HEK293T (cell line): Measurements from ENCODE around the gene CACNG3.

Experiments
- ARNT ChIP-seq: fragments of 450-650 bp; IDR thresholded peaks from 2 replicates; pipeline ENCODE4 v1.6.1; 2017; ENCODE audit warnings: mild to moderate bottlenecking
- CTBP1 ChIP-seq: fragments of 450-650 bp; IDR thresholded peaks from 2 replicates; pipeline ENCODE4 v1.6.1; 2016; ENCODE audit warnings: borderline replicate concordance
- ELF4 ChIP-seq: fragments of 450-650 bp; IDR thresholded peaks from 2 replicates; pipeline ENCODE4 v1.6.1; 2017; ENCODE audit warnings: antibody characterized with exemption
- FOXA1 ChIP-seq: fragments of 450-650 bp; IDR thresholded peaks from 2 replicates; pipeline ENCODE4 v1.6.1; 2016; ENCODE audit warnings: mild to moderate bottlenecking
- FOXK2 ChIP-seq: fragments of 450-650 bp; IDR thresholded peaks from 2 replicates; pipeline ENCODE4 v1.6.1; 2016; ENCODE audit warnings: mild to moderate bottlenecking
- FOXM1 ChIP-seq: fragments of 450-650 bp; IDR thresholded peaks from 2 replicates; pipeline ENCODE4 v1.6.1; 2017; ENCODE audit warnings: mild to moderate bottlenecking, borderline replicate concordance
- HDGF ChIP-seq: fragments of 450-650 bp; IDR thresholded peaks from 2 replicates; pipeline ENCODE4 v1.6.1; 2017; ENCODE audit warnings: antibody characterized with exemption, borderline replicate concordance
- PKNOX1 ChIP-seq: fragments of 450-650 bp; IDR thresholded peaks from 2 replicates; pipeline ENCODE4 v1.6.1; 2016
- SUZ12 ChIP-seq: fragments of 450-650 bp; IDR thresholded peaks from 2 replicates; pipeline ENCODE4 v1.6.1; 2016; ENCODE audit warnings: mild to moderate bottlenecking

DNA sequence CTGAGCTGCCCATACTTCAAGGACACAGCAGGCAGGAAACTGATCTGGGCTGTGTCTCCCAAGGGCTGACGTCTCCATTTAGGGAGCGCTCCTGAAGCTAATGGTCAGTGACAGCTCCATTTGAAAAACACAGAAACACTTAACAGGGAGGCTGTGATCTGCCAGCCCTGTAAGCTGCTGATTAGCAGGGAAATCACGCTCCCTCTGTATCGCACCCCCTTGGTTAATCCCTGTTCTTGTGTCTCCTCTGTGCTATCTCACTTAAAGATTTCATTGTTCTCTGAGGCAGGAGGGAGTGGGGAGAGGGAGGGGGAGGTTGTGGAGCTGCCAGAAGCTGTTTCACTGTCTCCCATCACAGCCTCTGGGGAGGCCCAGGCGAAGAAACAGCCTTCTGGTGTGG lies 47.4 kb upstream of the CACNG3 start:
- TF ChIP-seq FOXA1 (no peak), CTBP1 (no peak), ARNT (no peak), FOXK2 (no peak), SUZ12 (no peak), PKNOX1 (no peak), HDGF (no peak), ELF4 (no peak), FOXM1 (no peak)
